IPS-11a (cell line): ENCODE measurements around the gene CCDC73.
"Not testable (repeated sequence)": the region's sequence is repeated elsewhere in the genome, so short reads cannot be mapped to it uniquely, and the experiment has no call there.

Experiments used
- H3K4me3 ChIP-seq: one replicate; pipeline ENCODE4 v1.5.1; 2013; ENCODE audit warnings: low read depth, low read length, control low read depth

The CCDC73 gene

GRCh38 chr11:32597921-32598320 lies 196.5 kb downstream of the CCDC73 start:
- H3K4me3 ChIP-seq: no peak overlapping the region

DNA sequence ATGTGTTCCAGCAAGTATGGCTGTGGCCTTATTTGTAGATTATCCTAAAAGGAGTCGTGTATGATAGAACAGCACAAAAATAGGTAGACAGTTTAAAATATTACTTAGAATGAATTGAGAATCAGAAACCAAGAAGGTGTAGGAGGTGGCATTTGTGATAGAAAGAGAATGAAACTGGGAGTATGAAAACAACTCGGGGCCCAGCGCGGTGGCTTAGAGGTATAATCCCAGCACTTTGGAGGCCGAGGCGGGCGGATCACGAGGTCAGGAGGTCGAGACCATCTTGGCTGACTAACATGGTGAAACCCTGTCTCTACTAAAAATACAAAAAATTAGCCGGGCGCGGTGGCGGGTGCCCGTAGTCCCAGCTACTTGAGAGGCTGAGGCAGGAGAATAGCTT lies 198.3 kb downstream of the CCDC73 start:
- H3K4me3 ChIP-seq: not testable (repeated sequence)

GRCh38 chr11:32594272-32594671 lies 200.2 kb downstream of the CCDC73 start:
- no peak overlapping the region for H3K4me3 ChIP-seq

DNA sequence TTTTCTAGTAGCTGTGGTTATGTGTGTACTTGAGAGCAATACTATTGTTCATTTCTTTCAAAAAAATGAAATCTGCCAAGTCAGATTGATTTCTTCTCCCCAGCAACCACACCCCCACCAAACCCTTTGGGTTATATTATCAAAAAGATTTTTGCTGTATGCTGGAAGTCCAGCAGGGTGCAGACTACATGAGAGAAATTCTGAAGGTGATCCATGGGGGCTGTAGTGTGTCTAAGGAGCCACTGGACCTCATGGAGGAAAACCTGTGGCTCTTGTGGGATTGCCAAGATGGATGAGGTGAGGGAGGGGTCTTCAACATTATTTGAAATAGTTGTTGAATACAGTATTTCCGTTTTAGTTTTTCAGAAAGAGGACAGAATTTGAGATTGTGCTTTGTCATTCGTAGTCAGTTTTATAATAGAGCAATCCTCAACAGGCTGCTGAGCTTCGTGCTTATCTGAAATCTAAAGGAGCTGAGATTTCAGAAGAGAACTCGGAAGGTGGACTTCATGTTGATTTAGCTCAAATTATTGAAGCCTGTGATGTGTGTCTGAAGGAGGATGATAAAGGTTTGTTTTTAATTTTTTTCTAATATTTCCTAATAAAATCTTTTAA lies 207.8 kb downstream of the CCDC73 start:
- H3K4me3 ChIP-seq: no peak overlapping the region

GRCh38 chr11:32584921-32585320 lies 209.5 kb downstream of the CCDC73 start:
- peak overlapping the region; percentile 91 for H3K4me3 ChIP-seq

GRCh38 chr11:32583459-32584271 lies 210.8 kb downstream of the CCDC73 start, which contains the start of gene EIF3M:
EIF3M (plus strand) TSS chr11:32583831; CDS start chr11:32583888, 57 bp downstream.
- H3K4me3 ChIP-seq: peak within 1 kb of the TSS; percentile 91

DNA sequence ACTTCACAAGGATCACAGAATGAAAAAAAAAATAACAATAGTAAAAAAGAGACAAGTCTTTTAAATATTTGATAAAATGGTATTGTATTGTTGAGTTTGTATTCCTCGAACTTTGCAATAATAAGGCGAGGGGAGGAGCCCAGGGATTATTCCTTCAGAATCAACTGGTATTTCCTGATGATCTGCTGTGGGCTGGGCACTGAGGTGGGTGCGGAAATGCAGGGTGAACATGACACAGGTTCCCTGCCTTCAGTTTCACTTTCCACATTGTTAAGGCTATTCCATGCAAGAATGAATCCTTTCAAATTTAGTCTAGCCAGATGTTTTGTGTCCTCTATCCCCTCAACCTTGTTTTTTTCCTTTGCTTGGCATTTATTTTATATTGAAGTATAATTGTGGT lies 212.9 kb downstream of the CCDC73 start:
- no peak overlapping the region for H3K4me3 ChIP-seq

GRCh38 chr11:32580967-32581366 lies 213.5 kb downstream of the CCDC73 start:
- H3K4me3 ChIP-seq: no peak overlapping the region

- H3K4me3 ChIP-seq: no peak overlapping the region
These were observed 218.0 kb downstream of the CCDC73 start for GRCh38 chr11:32576456-32576855.

DNA sequence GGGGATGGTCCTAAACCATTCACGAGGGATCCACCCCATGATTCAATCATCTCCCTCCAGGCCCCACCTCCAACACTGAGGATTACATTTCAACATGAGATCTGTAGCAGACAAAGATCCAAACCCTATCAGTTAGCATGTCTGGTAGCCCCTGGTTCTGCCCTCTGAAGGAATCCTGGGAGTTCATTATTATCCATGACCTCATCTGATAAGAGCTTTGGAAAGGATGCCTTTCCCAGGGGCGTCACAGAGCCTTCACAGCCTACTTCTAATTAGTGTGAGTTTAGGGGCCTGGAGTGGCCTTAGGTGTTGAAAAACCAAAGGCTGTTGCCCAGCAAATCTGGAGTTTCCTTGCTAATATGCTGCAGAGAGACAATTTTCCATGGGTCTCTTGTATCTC lies 219.4 kb downstream of the CCDC73 start:
- H3K4me3 ChIP-seq: no peak overlapping the region

GRCh38 chr11:32574421-32574820 lies 220.0 kb downstream of the CCDC73 start:
- no peak overlapping the region for H3K4me3 ChIP-seq

DNA sequence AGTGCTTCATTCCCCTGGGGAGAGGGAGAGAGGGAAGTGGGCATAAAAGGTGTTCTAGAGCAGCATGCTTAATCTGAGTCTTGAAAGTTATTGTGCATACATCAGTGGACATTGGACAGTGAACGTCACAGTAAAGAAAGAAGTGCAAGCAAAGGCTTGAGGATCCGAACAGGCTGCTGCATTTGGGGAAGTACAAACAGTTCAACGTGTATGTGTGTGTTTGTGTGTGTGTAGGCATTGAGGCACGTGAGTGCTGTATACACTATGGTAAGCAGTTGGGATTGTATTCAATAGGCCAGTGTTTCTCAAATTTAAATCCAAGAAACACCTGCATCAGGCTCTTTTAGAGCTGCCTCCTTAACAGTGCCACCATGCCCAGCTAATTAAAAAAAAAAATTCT lies 221.2 kb downstream of the CCDC73 start:
- no peak overlapping the region for H3K4me3 ChIP-seq

- H3K4me3 ChIP-seq: no peak overlapping the region
These were observed 223.4 kb downstream of the CCDC73 start for GRCh38 chr11:32571039-32571438.

DNA sequence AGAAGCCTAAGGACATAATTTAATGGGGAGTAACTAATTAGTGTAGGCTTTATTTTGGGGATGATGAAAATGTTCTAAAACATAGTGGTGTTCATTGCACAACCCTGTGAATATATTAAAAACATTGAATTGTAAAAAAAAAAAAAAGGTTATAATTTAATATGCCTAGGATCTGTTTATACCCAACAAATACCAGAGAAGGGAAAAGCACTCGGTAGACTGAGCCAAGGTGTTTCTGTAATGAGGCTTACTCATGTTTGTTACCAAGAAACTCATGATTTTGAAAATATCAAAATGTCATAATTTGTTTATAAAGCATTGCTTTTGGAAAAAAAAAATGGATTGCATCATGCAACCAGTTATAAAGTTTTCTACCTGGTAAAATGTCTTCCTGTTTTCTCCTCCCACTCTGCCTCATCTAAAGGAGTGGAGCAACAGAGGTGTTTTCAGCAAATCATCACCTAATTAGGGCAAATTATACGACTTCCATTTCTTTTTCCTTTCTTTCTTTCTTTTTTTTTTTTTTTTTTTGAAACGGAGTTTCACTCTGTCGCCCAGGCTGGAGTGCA lies 225.1 kb downstream of the CCDC73 start:
- H3K4me3 ChIP-seq: no peak overlapping the region

GRCh38 chr11:32567154-32567553 lies 227.3 kb downstream of the CCDC73 start:
- H3K4me3 ChIP-seq: no peak overlapping the region

GRCh38 chr11:32566517-32566916 lies 227.9 kb downstream of the CCDC73 start:
- no peak overlapping the region for H3K4me3 ChIP-seq

DNA sequence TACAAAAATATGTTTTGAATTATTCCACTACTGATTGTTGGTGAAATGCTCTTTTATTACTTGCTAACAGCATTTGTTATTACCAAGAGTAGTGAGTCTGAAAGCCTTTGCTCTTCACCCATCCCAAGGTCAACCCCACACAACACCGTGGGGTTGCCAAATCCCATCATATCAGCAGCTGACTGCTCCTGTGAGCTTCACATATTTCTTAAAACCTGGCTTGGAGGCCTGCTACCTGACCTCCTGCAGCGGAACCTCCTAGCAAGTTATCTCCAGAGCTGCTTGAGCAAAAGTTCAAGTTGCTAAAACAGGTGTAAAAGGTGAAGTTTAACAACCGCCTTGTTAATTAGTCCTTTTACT lies 230.9 kb downstream of the CCDC73 start:
- no peak overlapping the region for H3K4me3 ChIP-seq

DNA sequence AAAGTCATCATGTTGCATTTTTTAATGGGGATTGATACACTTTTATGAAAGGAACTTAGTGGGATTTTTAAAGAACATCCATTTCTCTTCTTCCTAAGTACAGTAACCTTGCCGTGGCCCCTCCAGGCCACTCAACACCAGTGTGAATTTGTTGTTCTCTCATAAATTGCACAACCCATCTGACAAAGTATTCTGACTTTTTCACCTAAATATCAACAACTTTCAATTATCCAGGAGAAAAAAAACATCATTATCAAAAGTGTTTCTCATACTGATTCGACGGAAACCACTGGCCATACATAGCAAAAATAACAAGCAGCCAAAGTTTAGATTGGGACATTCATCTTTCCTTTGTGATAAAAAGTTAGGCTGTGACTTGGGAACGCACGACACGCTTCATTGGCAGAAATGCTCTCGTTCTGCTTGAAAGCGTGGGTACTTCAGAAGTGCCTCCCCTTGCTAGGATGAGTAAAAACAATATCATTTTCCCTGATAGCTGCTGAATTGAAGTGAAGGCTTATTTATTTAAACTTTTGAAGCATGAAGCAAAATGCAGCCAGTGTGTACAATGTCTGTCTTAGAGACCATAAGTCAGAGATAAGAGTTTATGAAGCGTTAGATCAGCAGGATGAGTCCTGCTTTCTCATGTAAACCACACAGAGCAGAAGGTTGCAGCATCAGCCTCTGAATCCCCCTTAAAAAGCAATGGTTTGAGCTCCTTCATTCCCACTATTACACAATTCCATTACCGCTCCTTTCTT lies 231.4 kb downstream of the CCDC73 start:
- H3K4me3 ChIP-seq: no peak overlapping the region

DNA sequence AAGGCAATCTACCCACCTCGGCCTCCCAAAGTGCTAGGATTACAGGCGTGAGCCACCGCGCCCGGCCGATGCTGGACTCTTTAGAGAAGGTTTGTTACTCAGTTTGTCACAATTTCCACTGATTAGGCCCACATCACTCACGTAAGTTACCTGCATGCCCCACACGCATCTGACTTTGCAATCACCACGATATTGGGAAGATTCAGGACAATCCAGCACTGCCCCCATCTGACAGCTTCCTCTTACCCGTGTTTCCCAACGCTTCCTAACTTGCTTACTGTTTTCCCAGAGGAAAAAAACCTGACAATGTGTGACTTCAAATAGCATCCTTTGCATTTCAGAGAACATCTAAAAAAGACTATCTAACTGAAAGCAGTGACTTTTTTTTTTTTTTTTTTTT lies 232.6 kb downstream of the CCDC73 start:
- H3K4me3 ChIP-seq: no peak overlapping the region

- no peak overlapping the region for H3K4me3 ChIP-seq
These were observed 238.6 kb downstream of the CCDC73 start for GRCh38 chr11:32555895-32556294.

DNA sequence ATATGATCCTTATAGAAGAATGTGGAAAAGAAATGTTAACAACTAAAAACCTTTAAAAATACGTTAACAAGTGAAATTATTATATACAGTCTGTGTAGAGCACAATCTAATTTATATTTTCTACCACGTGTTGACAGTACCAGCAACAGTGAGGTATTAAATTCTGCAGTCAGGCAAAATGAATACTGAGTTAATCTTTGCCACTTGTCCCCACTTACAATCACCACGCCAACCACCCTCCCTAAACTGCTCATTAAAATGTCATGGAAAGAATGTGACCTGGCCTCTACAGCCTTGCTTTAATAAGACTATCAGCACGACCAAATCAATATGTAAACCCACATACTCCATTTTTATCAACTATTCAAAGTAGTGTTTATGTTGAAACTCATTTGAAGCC lies 239.4 kb downstream of the CCDC73 start:
- no peak overlapping the region for H3K4me3 ChIP-seq
